NB4 (cell line): ENCODE measurements around the gene PPP1R14C.

Experiments
- DNase-seq: peaks from one replicate; pipeline ENCODE4 v3.0.0; 2010; ENCODE audit warnings: low read depth
- H3K4me3 ChIP-seq: one replicate; pipeline ENCODE4 v1.5.1; 2011; ENCODE audit warnings: mild to moderate bottlenecking, low read depth, low read length, moderate library complexity
- CTCF ChIP-seq: IDR thresholded peaks from one replicate; pipeline ENCODE4 v1.5.1; 2012; ENCODE audit warnings: low read depth, low read length
- MAX ChIP-seq: IDR thresholded peaks from 2 replicates; pipeline ENCODE4 v1.6.1; 2011; ENCODE audit warnings: low read depth, low read length
- MYC ChIP-seq: IDR thresholded peaks from 2 replicates; pipeline ENCODE4 v1.6.1; 2011; ENCODE audit warnings: low read depth, low read length
- POLR2A ChIP-seq: IDR thresholded peaks from 2 replicates; pipeline ENCODE4 v1.6.1; 2011; ENCODE audit warnings: mild to moderate bottlenecking; ENCODE audit not compliant: insufficient read length; ENCODE audit errors: extremely low read depth

The PPP1R14C gene

GRCh38 chr6:150142097-150142669, 661 bp upstream of the PPP1R14C start:
- TF ChIP-seq MAX (no peak), CTCF (no peak), POLR2A (no peak), MYC (no peak)
- no peak for DNase-seq
- H3K4me3 ChIP-seq: no peak overlapping the region

GRCh38 chr6:150143516-150144293, 861 bp downstream of the PPP1R14C start:
- DNase-seq: no peak
- no peak overlapping the region for H3K4me3 ChIP-seq
- no peak for TF ChIP-seq CTCF
- TF ChIP-seq POLR2A: no peak

GRCh38 chr6:150144294-150144868, 1.5 kb downstream of the PPP1R14C start:
- TF ChIP-seq MYC (no peak), POLR2A (no peak), CTCF (no peak), MAX (no peak)
- DNase-seq: no peak
- no peak overlapping the region for H3K4me3 ChIP-seq

GRCh38 chr6:150145427-150145826, 2.6 kb downstream of the PPP1R14C start:
- TF ChIP-seq MAX: no peak
- no peak for TF ChIP-seq CTCF
- TF ChIP-seq MYC: no peak
- no peak for TF ChIP-seq POLR2A
- H3K4me3 ChIP-seq: no peak overlapping the region
- DNase-seq: no peak

GRCh38 chr6:150145830-150146229, 3.0 kb downstream of the PPP1R14C start:
- no peak for DNase-seq
- no peak overlapping the region for H3K4me3 ChIP-seq
- TF ChIP-seq MYC (no peak), MAX (no peak), POLR2A (no peak), CTCF (no peak)
